CD4-positive, alpha-beta T cell treated with Interferon gamma for 1 hour (primary cell): ENCODE data around the gene C2CD4C.
"Not testable (repeated sequence)": the region's sequence is repeated elsewhere in the genome, so short reads cannot be mapped to it uniquely, and the experiment has no call there.

Experiments used
- DNase-seq: peaks from one replicate; pipeline ENCODE4 v3.0.0-alpha.2; 2020

Gene C2CD4C

DNA sequence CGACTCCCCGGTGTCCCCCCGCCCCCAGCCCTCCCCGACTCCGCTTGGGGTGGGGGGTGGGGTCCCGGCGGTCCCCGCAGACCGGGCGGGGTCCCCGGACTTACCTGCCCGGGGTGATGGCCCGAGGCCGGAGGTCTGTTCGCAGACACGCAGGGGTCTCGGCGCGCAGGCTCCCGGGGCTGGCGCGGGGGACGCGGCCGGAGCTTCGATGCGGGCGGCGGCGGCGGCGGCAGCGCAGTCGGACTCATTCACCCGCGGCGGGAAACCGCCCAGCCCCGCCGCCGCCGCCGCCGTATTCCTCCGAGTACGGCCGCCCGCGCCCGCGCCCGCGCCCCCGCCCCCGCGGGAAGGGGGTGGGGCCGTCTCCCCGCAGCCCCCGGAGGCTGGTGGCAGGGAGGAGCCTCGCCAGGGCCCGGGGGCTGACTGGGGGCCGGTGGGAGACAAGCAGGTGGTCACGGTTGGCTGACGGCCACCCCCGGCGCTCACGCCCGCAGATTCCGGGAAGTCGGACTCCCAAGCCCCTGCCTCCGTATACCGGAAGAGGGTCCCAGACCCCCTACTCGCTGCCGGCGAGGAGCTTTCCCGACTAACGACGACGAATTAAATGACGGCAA lies at the start of gene C2CD4C:
TSS of gene C2CD4C (minus strand) at position 246 of the 614 bp plus-strand sequence. CDS start 786 bp downstream, outside the sequence.
- no peak for DNase-seq

DNA sequence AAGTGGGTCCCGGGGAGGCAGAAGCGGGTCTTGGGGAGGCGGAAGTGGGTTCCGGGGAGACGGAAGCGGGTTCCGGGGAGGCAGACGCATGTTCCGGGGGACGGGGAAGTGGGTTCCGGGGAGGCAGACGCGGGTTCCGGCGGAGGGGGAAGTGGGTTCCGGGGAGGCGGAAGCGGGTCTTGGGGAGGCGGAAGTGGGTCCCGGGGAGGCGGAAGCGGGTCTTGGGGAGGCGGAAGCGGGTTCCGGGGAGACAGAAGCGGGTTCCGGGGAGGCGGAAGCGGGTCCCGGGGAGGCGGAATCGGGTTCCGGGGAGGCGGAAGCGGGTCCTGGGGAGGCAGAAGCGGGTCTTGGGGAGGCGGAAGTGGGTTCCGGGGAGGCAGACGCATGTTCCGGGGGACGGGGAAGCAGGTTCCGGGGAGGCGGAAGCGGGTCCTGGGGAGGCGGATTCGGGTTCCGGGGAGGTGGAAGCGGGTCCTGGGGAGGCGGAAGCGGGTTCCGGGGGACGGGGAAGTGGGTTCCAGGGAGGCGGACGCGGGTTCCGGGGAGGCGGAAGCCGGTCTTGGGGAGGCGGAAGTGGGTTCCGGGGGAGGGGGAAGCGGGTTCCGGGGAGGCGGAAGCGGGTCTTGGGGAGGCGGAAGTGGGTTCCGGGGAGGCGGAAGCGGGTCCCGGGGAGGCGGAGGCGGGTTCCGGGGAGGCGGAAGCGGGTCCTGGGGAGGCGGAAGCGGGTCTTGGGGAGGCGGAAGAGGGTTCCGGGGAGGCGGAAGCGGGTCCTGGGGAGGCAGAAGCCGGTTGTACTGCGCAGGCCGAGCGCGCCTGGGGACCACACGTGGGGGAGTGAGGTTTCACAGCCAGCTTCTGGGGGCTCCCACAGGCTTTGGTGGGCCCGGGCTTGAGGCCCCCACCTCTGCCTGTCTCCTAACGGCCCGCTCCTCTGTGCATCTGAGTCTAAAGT lies 49.4 kb upstream of the C2CD4C start:
- no peak for DNase-seq

- no peak for DNase-seq
These were observed 48.7 kb upstream of the C2CD4C start for GRCh38 chr19:457636-458035.

DNA sequence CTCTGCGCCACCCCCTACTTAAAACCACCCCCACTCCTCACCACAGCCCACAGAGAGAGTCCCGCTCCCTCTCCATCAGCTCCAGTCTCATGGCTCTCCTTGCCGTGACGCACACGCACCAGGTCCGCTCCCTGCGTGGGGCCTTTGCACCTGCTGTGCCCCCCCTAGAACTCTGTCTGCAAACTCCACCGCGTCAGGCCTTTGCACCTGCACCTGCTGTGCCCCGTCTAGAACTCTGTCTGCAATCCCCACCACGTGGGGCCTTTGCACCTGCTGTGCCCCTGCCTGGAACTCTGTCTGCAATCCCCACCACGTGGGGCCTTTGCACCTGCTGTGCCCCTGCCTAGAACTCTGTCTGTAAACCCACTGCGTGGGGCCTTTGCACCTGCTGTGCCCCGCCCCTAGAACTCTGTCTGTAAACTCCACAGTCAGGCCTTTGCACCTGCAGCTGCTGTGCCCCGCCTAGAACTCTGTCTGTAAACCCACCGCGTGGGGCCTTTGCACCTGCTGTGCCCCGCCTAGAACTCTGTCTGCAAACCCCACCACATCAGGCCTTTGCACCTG lies 47.7 kb upstream of the C2CD4C start:
- no peak for DNase-seq

GRCh38 chr19:455851-456546 lies 47.1 kb upstream of the C2CD4C start:
- DNase-seq = no peak

DNA sequence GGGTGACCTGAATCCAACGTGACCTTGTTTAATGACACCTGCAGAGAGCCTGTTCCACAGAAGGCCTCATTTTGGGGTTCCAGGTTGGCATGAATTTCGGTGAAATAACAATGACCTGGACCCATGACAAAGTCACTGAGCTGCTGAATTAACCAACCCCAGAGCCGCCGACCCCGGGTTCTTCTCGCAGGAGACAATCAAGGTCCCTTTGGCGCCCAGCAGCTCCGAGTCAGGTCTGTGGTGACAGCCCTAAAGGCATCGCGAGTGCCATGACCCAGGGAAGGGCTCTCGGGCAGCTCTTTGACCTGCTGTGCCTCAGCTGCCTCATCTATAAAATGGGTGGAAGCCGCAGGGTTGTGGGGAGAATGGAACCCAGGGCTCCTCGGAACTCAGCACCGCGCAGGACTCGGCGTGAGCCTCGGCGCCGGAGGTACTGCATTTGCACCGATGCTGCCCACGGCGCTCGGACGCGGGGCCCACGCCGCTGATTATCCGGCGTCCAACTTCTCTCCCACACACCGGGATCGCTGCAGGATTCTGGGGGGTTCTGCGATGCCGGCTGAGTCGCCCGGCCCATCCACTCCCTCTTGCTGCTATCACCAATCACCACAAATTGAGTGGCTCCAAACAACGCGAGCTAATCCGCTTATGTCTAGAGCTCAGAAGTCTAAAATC lies 46.2 kb upstream of the C2CD4C start:
- no peak for DNase-seq

GRCh38 chr19:453606-454005 lies 44.7 kb upstream of the C2CD4C start:
- no peak for DNase-seq

- no peak for DNase-seq
These were observed 43.9 kb upstream of the C2CD4C start for GRCh38 chr19:452829-453228.

DNA sequence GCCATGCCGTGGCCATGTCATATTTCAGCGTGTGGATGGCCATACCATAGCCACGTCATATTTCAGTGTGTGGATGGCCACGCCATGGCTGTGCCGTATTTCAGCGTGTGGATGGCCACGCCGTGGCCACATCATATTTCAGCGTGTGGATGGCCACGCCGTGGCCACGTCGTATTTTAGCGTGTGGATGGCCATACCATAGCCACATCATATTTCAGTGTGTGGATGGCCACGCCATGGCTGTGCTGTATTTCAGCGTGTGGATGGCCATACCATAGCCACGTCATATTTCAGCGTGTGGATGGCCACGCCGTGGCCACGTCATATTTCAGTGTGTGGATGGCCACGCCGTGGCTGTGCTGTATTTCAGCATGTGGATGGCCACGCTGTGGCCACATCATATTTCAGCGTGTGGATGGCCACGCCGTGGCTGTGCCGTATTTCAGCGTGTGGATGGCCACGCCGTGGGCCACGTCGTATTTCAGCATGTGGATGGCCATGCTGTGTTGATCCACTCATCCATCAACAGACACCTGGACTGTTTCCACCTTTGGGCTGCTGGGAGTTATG lies 42.0 kb upstream of the C2CD4C start:
- not testable (repeated sequence) for DNase-seq

- DNase-seq = no peak
These were observed 41.0 kb upstream of the C2CD4C start for GRCh38 chr19:449916-450315.

- no peak for DNase-seq
These were observed 39.0 kb upstream of the C2CD4C start for GRCh38 chr19:447816-448560.

GRCh38 chr19:447064-447426 lies 38.1 kb upstream of the C2CD4C start:
- DNase-seq = no peak

DNA sequence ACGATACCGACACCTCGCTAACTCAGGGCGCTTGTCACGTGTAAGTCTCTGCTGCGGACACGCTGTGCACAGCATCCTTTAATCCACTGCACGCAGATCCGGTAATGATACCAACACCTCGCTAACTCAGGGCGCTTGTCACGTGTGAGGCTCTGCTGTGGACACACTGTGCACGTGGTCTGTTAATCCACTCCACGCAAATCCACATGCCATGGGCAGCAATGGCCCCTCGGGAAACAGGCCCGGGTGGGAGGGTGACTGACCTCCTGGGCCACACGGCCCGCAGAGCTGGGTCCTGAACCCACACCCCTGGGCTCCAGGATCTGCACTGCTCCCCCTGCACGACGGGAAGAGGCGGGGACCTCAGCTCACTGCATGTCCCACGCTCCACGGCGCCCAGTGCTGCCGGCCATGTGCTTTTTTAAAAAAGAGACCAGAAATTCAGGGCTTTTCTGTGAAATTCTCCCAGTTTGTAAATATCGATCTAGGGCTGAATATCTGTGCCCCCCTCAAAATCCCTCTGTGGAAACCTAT lies 35.8 kb upstream of the C2CD4C start:
- no peak for DNase-seq

DNA sequence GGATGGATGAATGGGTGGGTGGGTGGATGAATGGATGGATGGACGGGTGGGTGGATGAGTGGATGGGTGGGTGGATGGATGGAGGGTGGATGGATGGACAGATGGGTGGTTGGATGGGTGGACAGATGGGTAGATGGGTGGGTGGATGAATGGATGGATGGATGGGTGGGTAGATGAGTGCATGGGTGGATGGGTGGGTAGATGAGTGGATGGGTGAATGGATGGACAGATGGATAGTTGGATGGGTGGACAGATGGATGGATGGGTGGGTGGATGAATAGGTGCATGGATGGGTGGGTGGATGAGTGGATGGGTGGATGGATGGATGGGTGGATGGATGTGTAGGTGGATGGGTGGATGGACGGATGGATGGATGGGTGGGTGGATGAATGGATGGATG lies 34.1 kb upstream of the C2CD4C start:
- DNase-seq = no peak

DNA sequence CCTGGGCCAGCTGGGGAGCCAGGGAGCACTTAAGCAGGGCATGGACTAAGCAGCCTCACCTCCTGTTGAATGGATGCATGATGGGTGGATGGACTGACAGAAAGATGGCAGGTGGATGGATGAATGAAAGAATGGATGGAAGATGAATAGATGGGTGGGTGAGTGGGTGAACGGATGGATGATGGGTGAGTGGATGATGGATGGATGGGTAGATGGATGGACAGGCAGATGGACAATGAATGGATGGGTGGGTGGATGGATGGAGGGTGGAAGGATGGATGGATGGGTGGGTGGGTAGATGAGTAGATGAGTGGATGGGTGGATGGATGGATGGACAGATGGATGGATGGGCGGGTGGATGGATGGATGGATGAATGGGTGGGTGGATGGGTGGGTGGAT lies 33.1 kb upstream of the C2CD4C start:
- DNase-seq = no peak

DNA sequence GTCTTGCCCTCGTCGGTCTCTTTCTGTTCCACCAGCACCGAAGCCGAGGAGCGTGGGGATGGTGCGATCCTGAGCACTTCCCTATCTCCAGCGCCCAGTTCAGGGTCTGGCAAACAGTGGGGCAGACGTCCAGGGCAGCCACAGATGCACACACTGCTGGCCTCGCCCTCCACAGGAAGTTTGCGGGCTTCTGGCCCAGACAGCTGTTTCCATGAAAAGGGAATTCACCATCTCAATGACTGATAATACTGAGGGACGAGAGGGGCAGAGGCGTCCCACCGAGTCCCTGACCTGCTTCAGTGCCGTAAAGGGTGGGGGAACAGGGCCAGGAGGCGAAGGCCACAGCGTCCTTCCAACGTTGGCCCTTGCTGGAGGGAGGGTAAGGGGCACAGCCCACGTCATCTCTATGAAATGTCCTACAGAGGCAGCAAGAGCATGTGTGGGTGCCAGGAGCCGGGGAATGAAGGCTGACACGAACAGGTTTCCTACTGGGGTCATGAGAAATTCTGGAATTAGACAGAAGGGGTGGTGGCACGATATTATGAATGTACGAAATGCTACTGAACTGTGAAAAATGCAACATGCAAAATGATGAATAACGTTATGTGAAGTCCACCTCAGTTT lies 32.4 kb upstream of the C2CD4C start:
- no peak for DNase-seq

GRCh38 chr19:440391-441212 lies 31.7 kb upstream of the C2CD4C start:
- no peak for DNase-seq

- DNase-seq = no peak
These were observed 30.4 kb upstream of the C2CD4C start for GRCh38 chr19:439167-439900.

DNA sequence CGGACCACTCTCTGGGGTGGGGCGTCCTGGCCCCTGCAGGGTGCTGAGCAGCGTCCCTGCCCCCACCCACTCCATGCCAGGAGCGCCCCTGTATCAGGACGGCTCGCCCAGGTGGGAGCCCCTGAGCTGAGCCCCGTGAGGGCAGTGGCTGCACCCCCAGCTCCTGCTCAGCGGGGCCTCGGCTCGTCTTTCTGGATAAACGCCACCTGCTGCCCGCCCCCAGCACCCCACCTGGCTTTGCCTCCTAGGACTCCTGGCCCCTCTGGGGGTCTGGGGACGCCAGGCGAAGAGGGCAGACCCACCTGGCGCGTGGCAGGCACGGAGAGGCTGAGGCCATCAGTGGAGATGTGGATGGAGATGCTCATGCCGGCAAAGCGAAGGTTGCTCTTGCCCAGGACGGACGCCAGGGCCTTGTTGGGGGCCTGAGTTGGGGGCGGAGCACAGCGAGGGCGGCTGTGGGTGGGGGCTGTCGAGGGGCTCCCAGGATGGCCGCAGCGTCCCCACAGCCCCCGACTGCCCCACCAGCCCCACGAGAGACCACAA lies 29.5 kb upstream of the C2CD4C start:
- no peak for DNase-seq
